ENCODE data around the gene PDXK. TPM values are rescaled to one million over a fixed set of nuclear protein-coding genes. Genes with fewer than 3 reads are reported as not detected.

PDXK gene
- total and polyA plus RNA-seq, 9 donors: 20.9 to 31.6 (median 21.8) TPM

DNA sequence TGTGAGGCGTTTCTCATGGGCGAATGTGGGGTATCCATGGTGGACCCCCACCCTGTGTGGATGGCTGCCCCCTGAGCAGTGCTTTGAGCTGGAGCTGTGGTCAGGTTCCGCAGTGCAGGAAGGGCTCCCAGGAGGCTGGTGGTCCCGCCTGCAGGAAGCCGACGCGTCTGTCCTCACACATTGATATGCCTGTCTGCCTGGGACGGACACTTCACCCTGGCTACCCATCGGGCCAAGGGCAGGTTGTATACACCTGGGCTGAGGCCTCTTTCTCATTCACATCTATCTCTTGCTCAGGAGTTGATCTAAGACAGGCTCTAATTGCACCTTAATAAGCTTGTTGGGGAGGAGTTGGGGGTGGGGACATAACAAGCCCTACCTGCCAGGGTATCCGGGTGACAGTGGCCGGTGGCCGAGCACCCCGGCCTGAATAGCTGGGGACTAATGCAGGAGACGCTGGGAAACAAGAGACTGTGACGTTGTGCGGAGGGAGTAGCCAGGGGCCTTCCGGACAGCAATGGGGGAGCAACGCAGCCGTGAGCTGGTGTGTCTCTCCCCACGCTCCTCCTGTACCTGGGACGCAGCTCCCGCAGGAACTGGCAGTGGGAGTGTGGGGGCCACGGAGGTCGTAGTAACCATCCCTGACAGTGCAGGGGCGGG is 21.7 kb downstream of the PDXK start:
- DNase-seq: peak; percentile 78
- 23% methylated on average over 12 of the region's 25 CpGs for WGBS (ENCODE audit: insufficient coverage)
- H3K27ac ChIP-seq (ENCODE audit: low read length): no peak overlapping the region
- H3K27me3 ChIP-seq (ENCODE audit: control insufficient read depth, insufficient read depth, low read length): no peaks in the 10 kb centered on the region
- H3K4me3 ChIP-seq (ENCODE audit: low read length): no peak overlapping the region
- H3K36me3 ChIP-seq (ENCODE audit: control insufficient read depth, insufficient read depth, low read length): peaks cover 28% of the 10 kb centered on the region
- H3K9me3 ChIP-seq (replicated peaks; ENCODE audit: control insufficient read depth, low read depth, low read length): no peaks in the 10 kb centered on the region
- no peaks in the 10 kb centered on the region for H3K4me1 ChIP-seq (ENCODE audit: control insufficient read depth, insufficient read depth, low read length)

DNA sequence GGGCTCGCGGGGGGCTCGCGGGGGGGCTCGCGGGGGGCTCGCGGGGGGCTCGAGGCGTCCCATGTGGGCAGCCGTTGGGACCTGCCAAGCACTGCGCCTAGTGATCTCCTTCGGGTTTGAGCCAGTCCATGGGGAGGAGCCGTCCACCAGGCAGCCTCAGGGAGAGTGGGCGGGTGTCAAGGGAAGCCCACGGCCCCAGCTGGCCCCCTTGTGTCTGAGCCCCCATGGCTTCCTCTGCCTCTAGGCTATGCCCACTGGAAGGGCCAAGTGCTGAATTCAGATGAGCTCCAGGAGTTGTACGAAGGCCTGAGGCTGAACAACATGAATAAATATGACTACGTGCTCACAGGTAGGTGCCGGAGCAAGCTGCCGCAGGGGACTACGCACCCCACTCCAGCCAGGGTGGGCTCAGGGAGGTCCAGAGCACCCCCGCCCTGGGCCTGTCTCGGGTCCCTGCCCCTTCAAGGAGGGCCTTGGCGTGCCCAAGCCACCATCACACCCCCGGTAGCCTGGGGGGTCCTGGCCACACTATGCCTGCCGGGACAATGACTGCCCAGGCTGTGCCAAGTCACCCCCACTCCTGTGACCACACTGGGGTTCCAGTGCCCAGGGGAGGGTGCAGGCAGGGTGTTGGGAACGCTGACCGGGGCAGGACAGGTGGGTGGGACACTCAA is 22.6 kb downstream of the PDXK start:
- Histone ChIP-seq H3K36me3 (ENCODE audit: control insufficient read depth, insufficient read depth, low read length) (peaks cover 36% of the 10 kb centered on the region), H3K27ac (ENCODE audit: low read length) (no peak overlapping the region), H3K4me1 (ENCODE audit: control insufficient read depth, insufficient read depth, low read length) (no peaks in the 10 kb centered on the region), H3K4me3 (ENCODE audit: low read length) (no peak overlapping the region), H3K27me3 (ENCODE audit: control insufficient read depth, insufficient read depth, low read length) (no peaks in the 10 kb centered on the region), H3K9me3 (replicated peaks; ENCODE audit: control insufficient read depth, low read depth, low read length) (no peaks in the 10 kb centered on the region)
- DNase-seq: no peak
- 53% methylated on average over 21 of the region's 28 CpGs for WGBS (ENCODE audit: insufficient coverage)

DNA sequence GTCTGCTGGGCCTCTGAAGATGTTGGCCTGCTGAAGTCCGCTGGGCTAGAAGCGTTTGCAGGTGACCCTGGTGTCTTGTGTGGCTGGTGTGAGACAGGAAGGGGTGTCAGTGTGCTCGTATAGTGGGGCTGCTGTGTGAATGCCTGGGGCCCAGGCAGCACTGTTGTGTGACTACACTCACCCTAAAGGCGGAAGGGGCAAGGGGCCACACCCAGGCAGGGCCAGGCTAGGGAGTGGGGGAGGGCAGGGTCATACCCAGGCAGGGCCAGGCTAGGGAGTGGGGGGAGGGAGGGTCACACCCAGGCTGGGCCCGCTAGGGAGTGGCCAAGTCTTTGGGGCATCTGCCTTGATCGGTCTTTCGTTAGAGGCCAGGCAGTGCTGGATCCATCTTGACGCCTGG is 25.0 kb downstream of the PDXK start:
- 81% methylated on average over 7 of the region's 8 CpGs for WGBS (ENCODE audit: insufficient coverage)
- Histone ChIP-seq H3K27ac (ENCODE audit: low read length) (no peak overlapping the region), H3K9me3 (replicated peaks; ENCODE audit: control insufficient read depth, low read depth, low read length) (no peaks in the 10 kb centered on the region), H3K4me1 (ENCODE audit: control insufficient read depth, insufficient read depth, low read length) (no peaks in the 10 kb centered on the region), H3K27me3 (ENCODE audit: control insufficient read depth, insufficient read depth, low read length) (no peaks in the 10 kb centered on the region), H3K36me3 (ENCODE audit: control insufficient read depth, insufficient read depth, low read length) (peaks cover 57% of the 10 kb centered on the region), H3K4me3 (ENCODE audit: low read length) (no peak overlapping the region)
- no peak for DNase-seq

DNA sequence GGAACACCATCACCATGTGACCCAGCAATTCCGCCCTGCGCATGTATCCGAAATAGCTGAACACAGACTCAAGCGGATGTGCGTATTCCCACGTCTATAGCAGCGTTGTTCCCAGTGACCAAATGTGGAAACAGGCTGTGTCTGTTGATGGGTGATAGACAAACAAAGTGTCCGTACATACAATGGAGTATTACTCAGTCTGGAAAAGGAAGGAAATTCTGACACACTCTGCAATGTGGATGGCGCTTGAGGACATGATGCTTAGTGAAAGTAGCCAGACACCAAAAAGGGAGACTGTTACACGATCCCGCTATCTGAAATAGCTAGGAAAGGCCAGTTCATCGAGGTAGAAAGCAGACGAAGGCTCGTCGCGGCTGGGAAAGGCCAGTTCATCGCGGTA is 25.8 kb downstream of the PDXK start:
- DNase-seq: no peak
- Histone ChIP-seq H3K4me1 (ENCODE audit: control insufficient read depth, insufficient read depth, low read length) (no peaks in the 10 kb centered on the region), H3K36me3 (ENCODE audit: control insufficient read depth, insufficient read depth, low read length) (peaks cover 62% of the 10 kb centered on the region), H3K9me3 (replicated peaks; ENCODE audit: control insufficient read depth, low read depth, low read length) (no peaks in the 10 kb centered on the region), H3K27me3 (ENCODE audit: control insufficient read depth, insufficient read depth, low read length) (no peaks in the 10 kb centered on the region), H3K4me3 (ENCODE audit: low read length) (no peak overlapping the region), H3K27ac (ENCODE audit: low read length) (no peak overlapping the region)
- WGBS (ENCODE audit: insufficient coverage): 95% methylated on average over 18 of the region's 18 CpGs

DNA sequence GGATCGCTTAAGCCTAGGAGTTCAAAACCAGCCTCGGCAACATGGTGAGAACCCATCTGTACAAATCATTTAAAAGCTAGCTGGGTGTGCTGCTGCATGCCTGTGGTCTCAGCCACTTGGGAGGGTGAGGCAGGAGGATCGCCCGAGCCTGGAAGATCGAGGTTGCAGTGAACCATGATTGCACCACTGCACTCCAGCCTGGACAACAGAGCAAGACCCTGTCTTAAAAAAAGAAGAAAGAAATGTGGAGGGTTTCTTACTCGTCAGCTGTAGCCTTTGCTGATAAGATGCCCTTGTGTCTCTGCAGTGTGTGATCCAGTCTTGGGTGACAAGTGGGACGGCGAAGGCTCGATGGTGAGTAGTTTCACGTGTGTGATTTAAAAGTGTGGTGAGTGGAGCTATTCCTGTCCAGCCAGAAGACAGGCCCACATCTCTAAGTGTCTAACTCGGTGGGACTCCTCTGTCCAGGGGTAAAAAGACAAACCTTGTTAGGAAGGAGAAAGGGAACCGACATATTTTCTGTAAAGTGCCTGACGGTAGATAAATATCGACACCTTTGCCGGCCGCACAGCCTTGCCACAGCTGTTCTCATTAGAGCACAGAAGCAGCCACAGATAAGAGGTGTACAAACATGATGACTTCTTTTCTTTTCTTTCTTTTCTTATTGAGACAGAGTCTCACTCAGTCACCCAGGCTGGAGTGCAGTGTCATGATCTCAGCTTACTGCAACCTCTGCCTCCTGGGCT is 27.0 kb downstream of the PDXK start:
- Histone ChIP-seq H3K27ac (ENCODE audit: low read length) (no peak overlapping the region), H3K9me3 (replicated peaks; ENCODE audit: control insufficient read depth, low read depth, low read length) (no peaks in the 10 kb centered on the region), H3K27me3 (ENCODE audit: control insufficient read depth, insufficient read depth, low read length) (no peaks in the 10 kb centered on the region), H3K36me3 (ENCODE audit: control insufficient read depth, insufficient read depth, low read length) (peaks cover 68% of the 10 kb centered on the region), H3K4me1 (ENCODE audit: control insufficient read depth, insufficient read depth, low read length) (no peaks in the 10 kb centered on the region), H3K4me3 (ENCODE audit: low read length) (no peak overlapping the region)
- DNase-seq: no peak
- 90% methylated on average over 16 of the region's 16 CpGs for WGBS (ENCODE audit: insufficient coverage)

DNA sequence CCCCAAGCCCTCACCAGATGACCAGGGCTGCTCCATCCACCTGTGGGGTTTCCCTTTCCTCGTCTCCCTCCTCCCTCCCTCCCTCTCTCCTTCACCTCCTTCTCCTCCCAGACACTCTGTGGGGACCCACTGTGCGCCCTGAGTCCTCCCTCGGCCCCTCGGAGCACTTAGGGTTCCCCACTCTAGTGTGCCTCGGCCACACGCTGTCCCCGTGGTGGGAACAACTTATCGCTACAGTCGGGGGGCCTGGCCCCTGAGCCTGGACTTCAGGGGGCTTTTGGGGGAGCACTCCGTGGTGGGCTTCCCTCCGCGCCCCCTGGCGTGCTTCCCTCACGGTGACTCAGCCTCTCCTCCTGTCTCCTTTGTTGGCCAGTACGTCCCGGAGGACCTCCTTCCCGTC is 29.7 kb downstream of the PDXK start:
- WGBS (ENCODE audit: insufficient coverage): 88% methylated on average over 16 of the region's 17 CpGs
- Histone ChIP-seq H3K27me3 (ENCODE audit: control insufficient read depth, insufficient read depth, low read length) (no peaks in the 10 kb centered on the region), H3K9me3 (replicated peaks; ENCODE audit: control insufficient read depth, low read depth, low read length) (no peaks in the 10 kb centered on the region), H3K4me1 (ENCODE audit: control insufficient read depth, insufficient read depth, low read length) (no peaks in the 10 kb centered on the region), H3K4me3 (ENCODE audit: low read length) (no peak overlapping the region), H3K36me3 (ENCODE audit: control insufficient read depth, insufficient read depth, low read length) (peaks cover 82% of the 10 kb centered on the region), H3K27ac (ENCODE audit: low read length) (no peak overlapping the region)
- no peak for DNase-seq

DNA sequence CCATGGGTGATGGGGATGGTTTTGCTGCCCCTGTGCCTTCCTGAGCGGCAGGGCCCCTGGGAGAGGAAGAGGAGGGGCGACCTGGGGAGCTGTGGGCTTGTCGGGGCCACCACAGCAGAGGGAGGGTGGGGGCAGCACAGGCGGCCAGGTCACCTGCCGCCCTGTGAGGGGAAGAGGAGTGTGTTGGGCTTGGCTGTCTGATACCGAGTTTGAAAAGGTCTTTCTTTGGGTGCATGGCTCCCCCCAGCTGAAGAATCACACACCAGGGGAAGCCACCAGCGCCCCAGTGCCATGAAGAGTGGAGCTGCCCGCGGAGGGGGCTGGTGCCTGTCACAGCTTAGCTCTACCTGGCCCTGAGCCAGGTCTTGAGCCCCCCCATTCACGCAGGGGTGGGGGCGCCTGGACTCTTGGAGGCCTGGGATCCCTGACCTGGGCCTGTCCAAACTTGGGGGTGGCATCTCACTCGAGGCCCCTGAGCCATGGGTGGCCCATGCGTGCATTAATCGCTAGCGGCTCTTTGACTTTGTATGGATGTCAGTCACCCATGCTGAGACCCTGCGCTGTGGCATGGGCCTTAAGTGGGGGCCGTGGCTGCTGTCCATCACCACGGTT is 30.8 kb downstream of the PDXK start:
- Histone ChIP-seq H3K27me3 (ENCODE audit: control insufficient read depth, insufficient read depth, low read length) (no peaks in the 10 kb centered on the region), H3K9me3 (replicated peaks; ENCODE audit: control insufficient read depth, low read depth, low read length) (no peaks in the 10 kb centered on the region), H3K4me1 (ENCODE audit: control insufficient read depth, insufficient read depth, low read length) (no peaks in the 10 kb centered on the region), H3K27ac (ENCODE audit: low read length) (no peak overlapping the region), H3K4me3 (ENCODE audit: low read length) (no peak overlapping the region), H3K36me3 (ENCODE audit: control insufficient read depth, insufficient read depth, low read length) (peaks cover 82% of the 10 kb centered on the region)
- no peak for DNase-seq
- WGBS (ENCODE audit: insufficient coverage): 91% methylated on average over 11 of the region's 18 CpGs

DNA sequence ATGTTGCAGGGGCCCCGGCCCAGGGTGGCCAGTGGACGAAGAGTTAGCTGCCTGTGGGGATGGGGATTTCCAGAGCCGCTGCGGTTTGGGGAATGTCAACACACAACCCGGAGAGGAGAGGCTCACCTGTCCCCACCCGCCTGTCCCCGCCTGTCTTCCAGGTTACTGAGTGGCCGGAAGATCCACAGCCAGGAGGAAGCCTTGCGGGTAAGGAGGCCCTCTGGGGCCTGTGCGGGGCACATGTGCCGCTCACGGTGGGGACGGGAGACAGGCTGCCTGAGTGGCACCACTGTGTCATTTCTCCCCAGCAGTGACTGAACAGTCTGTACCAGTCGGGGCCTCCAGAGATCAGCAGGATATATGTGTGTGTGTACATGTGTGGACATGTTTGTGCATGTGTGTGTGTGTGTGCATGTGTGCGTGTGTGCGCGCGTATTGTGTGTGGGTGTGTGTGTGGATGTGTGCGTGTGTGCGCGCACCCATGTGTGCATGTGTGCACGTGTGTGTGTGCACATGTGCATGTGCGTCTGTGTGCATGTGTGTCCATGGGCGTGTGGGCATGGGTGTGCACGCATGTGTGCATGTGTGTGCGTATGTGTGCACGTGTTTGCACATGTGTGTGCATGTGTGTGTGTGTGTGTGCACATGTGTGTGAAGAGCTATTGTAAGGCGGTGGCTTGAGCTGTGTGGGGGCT is 31.6 kb downstream of the PDXK start:
- Histone ChIP-seq H3K4me1 (ENCODE audit: control insufficient read depth, insufficient read depth, low read length) (no peaks in the 10 kb centered on the region), H3K9me3 (replicated peaks; ENCODE audit: control insufficient read depth, low read depth, low read length) (no peaks in the 10 kb centered on the region), H3K27me3 (ENCODE audit: control insufficient read depth, insufficient read depth, low read length) (no peaks in the 10 kb centered on the region), H3K27ac (ENCODE audit: low read length) (no peak overlapping the region), H3K36me3 (ENCODE audit: control insufficient read depth, insufficient read depth, low read length) (peaks cover 87% of the 10 kb centered on the region), H3K4me3 (ENCODE audit: low read length) (no peak overlapping the region)
- no peak for DNase-seq
- 93% methylated on average over 23 of the region's 28 CpGs for WGBS (ENCODE audit: insufficient coverage)

DNA sequence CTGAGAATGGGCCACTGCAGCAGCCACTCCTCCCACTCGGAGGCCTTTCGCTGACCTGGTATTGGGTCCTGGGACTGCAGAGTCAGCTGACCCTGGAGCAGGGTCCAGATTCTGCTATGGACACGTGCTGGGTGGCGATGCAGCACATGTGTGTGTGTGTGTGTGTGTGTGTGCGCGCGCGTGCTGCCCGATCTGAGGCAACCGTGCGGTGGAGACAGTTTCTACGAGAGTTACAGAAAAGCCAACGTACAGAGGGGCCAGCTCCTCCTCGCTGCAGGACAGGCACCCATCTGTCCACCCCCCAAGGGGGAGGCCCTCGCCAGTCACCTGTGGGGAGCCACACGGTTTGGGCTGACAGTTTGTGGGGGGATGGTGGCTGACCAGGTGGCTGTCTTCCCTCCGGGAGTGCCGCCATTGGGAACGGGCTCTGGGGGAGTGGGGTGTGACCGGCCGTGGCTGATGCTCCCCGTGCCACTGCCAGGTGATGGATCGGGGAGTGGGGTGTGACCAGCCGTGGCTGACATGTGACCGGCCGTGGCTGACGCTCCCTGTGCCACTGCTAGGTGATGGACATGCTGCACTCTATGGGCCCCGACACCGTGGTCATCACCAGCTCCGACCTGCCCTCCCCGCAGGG is 33.1 kb downstream of the PDXK start:
- Histone ChIP-seq H3K27ac (ENCODE audit: low read length) (no peak overlapping the region), H3K4me3 (ENCODE audit: low read length) (no peak overlapping the region), H3K9me3 (replicated peaks; ENCODE audit: control insufficient read depth, low read depth, low read length) (no peaks in the 10 kb centered on the region), H3K36me3 (ENCODE audit: control insufficient read depth, insufficient read depth, low read length) (peaks cover 89% of the 10 kb centered on the region), H3K27me3 (ENCODE audit: control insufficient read depth, insufficient read depth, low read length) (no peaks in the 10 kb centered on the region), H3K4me1 (ENCODE audit: control insufficient read depth, insufficient read depth, low read length) (peaks cover 2% of the 10 kb centered on the region)
- 89% methylated on average over 26 of the region's 31 CpGs for WGBS (ENCODE audit: insufficient coverage)
- no peak for DNase-seq

Data from muscle of leg (tissue), 11 donors.